GM21528 (cell line): ENCODE measurements around the gene DHRS7B.
"Not testable (repeated sequence)": the region's sequence is repeated elsewhere in the genome, so short reads cannot be mapped to it uniquely, and the experiment has no call there.

ENCODE experiments used
- ATAC-seq: cut with Tn5 transposase; IDR thresholded peaks from one replicate; pipeline ENCODE4 v1.9.1; 2021; ENCODE audit warnings: mild to moderate bottlenecking, moderate library complexity; ENCODE audit not compliant: unreplicated experiment, low FRiP score

DHRS7B gene

GRCh38 chr17:21107067-21107650 lies 19.6 kb upstream of the DHRS7B start:
- ATAC-seq, result not testable (repeated sequence)

GRCh38 chr17:21108651-21109050 lies 18.1 kb upstream of the DHRS7B start:
- ATAC-seq, result no peak

GRCh38 chr17:21113049-21113690 lies 13.6 kb upstream of the DHRS7B start:
- no peak for ATAC-seq

- ATAC-seq, result no peak
These were observed 13.0 kb upstream of the DHRS7B start for GRCh38 chr17:21113716-21114115.

- not testable (repeated sequence) for ATAC-seq
These were observed 12.0 kb upstream of the DHRS7B start for GRCh38 chr17:21114791-21115190.

GRCh38 chr17:21119247-21119918 lies 7.4 kb upstream of the DHRS7B start:
- ATAC-seq, result no peak

GRCh38 chr17:21119919-21120249 lies 6.9 kb upstream of the DHRS7B start:
- no peak for ATAC-seq

- no peak for ATAC-seq
These were observed 2.7 kb upstream of the DHRS7B start for GRCh38 chr17:21124086-21124485.

GRCh38 chr17:21124517-21124916 lies 2.2 kb upstream of the DHRS7B start:
- not testable (repeated sequence) for ATAC-seq

GRCh38 chr17:21125862-21126261 lies 902 bp upstream of the DHRS7B start:
- ATAC-seq, result no peak

- no peak for ATAC-seq
These were observed 829 bp downstream of the DHRS7B start for GRCh38 chr17:21127509-21128077.

GRCh38 chr17:21129023-21129681 lies 2.4 kb downstream of the DHRS7B start:
- no peak for ATAC-seq

- ATAC-seq, result no peak
These were observed 4.4 kb downstream of the DHRS7B start for GRCh38 chr17:21131137-21131536.

GRCh38 chr17:21132428-21132827 lies 5.7 kb downstream of the DHRS7B start:
- no peak for ATAC-seq

- no peak for ATAC-seq
These were observed 7.8 kb downstream of the DHRS7B start for GRCh38 chr17:21134559-21134958.

- ATAC-seq, result no peak
These were observed 14.1 kb downstream of the DHRS7B start for GRCh38 chr17:21140911-21141310.

- no peak for ATAC-seq
These were observed 14.6 kb downstream of the DHRS7B start for GRCh38 chr17:21141331-21141730.

GRCh38 chr17:21142065-21142464 lies 15.3 kb downstream of the DHRS7B start:
- not testable (repeated sequence) for ATAC-seq

- no peak for ATAC-seq
These were observed 16.9 kb downstream of the DHRS7B start for GRCh38 chr17:21143695-21144094.

- ATAC-seq, result not testable (repeated sequence)
These were observed 17.5 kb downstream of the DHRS7B start for GRCh38 chr17:21144299-21144698.

- no peak for ATAC-seq
These were observed 19.7 kb downstream of the DHRS7B start for GRCh38 chr17:21146362-21147015.
